GM19035 (cell line): ENCODE data around the gene DCST1.

ENCODE experiments used
- ATAC-seq: cut with Tn5 transposase; IDR thresholded peaks from one replicate; pipeline ENCODE4 v1.9.1; 2021; ENCODE audit not compliant: unreplicated experiment

The DCST1 gene

DNA sequence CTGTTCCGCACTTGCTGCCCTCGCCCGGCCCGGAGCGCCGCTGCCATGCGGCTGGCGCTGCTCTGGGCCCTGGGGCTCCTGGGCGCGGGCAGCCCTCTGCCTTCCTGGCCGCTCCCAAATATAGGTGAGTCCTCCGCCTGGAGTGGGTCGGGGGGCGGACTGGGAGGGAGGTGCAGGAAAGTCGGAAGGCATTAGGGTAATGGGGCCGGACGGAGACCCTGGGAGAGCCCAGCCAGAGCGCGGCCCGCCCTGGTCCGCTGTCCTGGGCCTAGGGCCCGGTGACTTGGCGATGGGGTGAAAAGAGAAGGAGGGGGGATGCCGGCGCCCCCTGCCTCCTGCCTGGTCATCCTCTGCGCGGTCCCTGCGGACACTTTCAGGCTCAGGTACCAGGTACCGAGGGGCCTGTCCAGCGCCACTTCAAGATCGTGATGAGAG is 17.7 kb downstream of the DCST1 start:
- peak; percentile 16 for ATAC-seq

GRCh38 chr1:155051777-155052398 is 18.3 kb downstream of the DCST1 start:
- no peak for ATAC-seq

DNA sequence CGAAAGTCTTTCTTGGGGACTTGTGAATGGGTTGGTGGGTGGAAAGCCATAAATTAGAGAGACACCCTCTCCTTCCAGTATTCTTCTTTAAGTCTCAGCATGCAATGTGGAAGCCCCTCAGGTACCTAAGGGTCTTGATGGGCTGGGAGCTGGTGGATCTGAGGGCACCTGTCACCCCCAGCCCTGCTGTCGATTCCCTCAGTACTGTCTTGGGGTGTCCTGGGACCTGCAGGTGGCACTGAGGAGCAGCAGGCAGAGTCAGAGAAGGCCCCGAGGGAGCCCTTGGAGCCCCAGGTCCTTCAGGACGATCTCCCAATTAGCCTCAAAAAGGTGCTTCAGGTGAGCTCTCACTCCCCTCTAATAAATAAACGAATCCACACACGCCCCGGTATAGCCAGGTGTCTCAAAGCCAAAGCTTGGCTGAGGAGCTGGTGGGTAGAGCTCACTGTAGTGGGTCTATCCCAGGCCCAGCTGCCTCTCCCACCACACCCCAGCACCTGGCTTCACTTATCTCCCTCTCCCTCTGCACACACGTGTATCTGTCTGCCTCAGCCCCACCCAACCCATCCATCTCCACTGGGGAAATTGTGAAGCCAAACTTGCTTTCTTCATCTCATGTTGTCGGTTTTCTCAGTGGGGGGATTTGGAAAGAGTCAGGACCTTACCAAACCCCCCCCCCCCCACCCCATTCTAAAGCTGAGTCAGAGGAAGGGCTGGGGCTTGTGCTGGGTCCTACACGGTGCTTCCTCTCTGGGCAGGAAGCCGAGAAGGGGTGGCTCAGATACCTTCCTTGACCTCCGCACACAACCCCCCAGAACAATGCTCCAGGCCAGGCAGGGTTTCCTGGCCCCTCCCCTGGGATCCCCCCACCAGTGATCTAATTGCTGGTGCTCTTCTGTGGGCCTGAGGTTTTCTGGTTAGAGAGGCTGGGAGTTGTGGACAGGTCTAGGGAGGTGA is 19.1 kb downstream of the DCST1 start:
- ATAC-seq: no peak

DNA sequence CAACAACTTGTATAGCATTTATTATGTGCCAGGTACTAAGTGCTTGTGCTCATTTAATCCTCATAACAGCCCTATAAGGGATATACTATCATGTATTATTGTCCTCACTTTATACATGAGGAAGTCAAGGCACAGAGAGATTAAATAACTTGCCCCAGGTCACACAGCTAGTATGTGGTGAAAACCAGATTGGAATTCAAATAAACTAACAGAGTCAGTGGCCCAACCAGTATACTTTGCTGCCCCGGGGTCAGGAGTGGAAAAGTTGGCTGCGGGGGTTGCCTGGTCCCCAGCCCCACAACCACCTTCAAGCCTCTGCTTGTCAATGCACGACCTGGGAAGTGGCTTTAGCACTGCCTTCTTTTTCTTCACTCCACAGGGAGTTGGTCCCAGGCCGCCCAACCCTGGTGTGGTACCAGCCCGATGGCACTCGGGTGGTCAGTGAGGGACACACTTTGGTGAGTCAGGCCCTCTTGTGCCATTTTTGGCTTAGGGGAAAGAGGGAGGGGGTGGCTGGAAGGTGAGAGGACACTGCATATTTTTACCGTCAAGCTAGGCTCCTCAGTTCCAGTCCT is 20.0 kb downstream of the DCST1 start:
- ATAC-seq: no peak

DNA sequence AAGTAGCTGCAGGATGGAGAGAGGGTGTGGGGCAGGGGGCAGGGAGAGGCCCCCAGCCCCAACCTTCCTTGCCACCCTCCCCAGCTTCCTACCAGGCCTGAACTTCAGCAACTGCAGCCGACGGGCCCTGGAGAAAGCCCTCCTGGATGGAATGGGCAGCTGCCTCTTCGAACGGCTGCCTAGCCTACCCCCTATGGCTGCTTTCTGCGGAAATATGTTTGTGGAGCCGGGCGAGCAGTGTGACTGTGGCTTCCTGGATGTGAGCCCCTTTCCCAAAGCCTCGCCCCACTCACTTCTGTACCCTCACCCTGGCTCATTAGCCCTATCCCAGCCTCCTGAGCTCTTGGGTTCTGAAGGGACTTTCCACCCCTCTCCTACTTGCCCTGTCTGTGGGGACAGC is 23.5 kb downstream of the DCST1 start:
- no peak for ATAC-seq

- no peak for ATAC-seq
Measured at GRCh38 chr1:155057788-155058211, 24.2 kb downstream of the DCST1 start.

DNA sequence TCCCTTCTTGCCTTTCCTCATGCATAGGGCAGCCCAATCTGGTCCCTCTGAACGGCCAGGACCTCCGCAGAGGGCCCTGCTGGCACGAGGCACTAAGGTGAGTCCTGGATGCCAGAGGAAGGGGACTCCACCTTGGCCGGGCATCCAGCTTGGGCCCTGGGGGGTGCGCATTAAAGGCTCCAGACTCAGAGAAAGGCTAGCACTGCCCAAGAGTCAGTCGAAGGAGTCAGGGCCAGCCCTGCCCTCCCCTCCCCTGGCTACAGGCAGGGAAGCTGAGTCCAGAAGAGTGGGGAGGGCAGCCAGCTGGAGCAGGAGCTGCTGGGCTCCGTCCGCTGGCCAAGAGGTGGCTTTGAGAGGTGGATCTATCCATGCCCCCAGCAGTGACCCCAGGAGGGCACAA is 27.1 kb downstream of the DCST1 start:
- ATAC-seq: no peak

- ATAC-seq: peak; percentile 54
Measured at GRCh38 chr1:155061381-155062150, 27.9 kb downstream of the DCST1 start.

DNA sequence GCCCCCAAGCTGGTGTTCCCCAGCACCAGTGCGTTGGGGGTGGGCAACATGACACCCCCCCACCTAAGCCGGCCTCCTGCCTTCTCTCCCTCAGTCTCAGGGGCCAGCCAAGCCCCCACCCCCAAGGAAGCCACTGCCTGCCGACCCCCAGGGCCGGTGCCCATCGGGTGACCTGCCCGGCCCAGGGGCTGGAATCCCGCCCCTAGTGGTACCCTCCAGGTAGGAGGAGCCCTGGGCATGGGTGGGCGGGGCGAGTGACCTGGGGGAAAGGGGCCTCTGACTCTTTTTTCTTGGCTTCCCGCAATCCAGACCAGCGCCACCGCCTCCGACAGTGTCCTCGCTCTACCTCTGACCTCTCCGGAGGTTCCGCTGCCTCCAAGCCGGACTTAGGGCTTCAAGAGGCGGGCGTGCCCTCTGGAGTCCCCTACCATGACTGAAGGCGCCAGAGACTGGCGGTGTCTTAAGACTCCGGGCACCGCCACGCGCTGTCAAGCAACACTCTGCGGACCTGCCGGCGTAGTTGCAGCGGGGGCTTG is 28.6 kb downstream of the DCST1 start:
- ATAC-seq: no peak

DNA sequence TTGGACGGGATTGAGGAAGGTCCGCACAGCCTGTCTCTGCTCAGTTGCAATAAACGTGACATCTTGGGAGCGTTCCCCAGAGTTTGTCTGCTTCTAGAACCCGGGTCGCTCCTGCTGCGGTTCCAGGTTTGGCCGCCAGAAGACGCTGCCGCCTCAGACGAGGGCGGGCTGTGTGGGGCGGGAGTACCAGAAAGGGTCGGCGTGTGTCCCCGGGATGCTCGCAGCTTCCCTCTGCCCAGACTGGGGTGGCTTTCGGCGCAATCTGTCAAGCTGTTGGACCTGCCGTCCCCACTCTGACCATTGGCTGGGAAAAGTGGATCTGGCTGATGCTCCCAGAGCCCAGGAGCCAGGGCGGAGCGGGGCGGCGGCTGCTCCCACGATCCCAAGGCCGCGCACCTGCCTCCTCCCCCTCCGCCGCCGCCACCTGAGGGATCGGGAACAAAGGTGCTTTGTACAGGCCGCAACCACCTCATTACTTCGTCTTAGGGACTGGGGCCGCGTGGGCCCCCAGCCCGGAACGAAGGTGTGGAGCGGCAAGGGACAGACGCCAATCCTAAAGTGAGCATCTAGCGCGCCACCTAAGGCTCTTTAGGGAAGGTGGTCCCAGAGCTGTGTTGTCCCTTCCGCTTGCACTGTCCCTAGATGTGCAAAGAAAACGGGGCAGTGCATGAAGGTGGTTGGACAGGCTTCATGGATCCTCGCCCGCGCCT is 29.2 kb downstream of the DCST1 start:
- no peak for ATAC-seq

GRCh38 chr1:155063550-155064110 is 30.0 kb downstream of the DCST1 start, which contains the start of gene EFNA4:
Gene EFNA4 (plus strand): TSS chr1:155063740. CDS start chr1:155063824, 84 bp downstream.
- peak; percentile 69 for ATAC-seq

DNA sequence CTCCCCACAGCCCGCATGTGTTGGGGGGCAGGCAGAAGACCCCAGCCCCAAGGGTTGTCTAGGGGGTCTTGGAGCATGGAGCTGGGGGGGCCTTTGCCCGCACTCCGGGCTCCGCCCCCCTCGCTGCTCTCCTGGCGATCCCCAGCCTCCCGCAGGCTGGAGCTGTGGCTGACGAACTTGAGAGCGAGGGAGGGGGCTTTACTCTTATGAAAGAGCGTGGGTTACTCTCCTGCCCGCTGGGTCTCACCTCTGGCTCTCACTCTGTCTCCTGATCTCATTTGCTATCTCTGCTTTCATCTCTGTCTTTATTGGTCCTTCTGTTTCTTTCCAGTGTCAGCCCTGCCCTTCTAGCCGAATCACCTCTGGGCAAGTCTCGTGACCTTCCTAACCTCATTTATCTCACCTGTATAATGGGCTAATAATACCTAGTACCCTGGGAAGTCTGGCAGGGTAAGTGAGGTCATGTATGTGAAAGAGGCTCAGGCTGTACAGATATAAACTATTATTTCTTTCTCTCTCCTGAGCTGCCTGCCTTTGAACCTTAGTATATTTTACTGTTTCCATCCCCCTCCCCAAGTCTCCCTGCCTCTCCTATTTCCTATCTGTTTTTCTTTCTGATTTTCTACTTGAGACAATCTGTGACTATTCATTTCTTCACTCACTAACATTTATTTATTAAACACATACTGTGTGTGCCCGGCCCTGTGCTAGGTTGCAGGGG is 30.6 kb downstream of the DCST1 start:
- ATAC-seq: no peak

DNA sequence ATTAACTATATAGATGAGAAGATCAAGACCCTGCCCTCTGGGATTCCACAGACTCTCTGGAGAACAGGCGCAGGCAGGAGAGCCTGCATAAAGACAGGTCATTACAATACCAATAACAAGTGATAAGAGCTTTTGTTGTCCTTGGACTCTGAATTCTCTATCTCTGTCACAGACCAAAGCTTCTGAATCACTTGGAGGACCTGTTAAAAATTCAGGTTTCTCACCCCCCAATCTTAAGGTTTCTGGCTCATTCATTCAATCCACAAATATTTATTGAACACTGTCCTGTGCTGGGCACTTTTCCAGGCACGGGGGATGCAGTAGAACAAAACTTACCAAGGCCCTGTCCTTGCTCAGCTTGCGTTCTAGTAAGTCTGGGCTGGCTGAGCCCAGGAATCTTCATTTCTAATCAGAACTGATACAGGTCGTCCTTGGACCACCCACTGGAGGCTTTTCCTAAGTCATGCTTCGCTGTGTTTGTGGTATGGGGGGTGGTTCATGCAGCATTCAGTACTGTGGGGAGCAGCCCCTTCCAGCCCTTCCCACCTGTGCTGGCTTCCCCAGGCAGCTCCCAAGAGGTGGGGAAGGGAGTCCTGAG is 31.3 kb downstream of the DCST1 start:
- no peak for ATAC-seq

DNA sequence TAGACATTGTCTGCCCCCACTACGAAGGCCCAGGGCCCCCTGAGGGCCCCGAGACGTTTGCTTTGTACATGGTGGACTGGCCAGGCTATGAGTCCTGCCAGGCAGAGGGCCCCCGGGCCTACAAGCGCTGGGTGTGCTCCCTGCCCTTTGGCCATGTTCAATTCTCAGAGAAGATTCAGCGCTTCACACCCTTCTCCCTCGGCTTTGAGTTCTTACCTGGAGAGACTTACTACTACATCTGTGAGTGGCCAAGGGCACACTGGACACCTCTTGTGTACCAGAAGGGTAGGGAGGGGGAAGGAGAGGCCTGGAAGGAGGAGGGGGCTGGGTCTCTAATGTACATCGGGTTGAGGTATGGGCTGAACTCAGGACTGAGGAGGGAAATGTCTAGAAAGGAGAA is 33.2 kb downstream of the DCST1 start:
- no peak for ATAC-seq

DNA sequence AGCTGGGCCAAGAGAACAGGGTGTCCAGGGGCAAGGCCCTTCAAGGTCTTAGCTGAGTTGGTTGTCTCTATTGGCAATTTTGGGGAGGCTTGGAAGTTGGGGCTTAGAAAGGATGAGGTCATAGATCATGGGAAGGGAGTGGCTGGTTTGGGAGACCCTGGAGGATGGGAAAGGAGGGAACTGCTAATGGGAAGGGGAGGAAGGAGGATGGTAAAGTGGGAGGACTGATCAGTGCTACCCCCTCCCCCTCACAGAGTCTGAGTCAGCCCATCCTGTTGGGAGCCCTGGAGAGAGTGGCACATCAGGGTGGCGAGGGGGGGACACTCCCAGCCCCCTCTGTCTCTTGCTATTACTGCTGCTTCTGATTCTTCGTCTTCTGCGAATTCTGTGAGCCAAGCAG is 35.0 kb downstream of the DCST1 start:
- ATAC-seq: no peak

DNA sequence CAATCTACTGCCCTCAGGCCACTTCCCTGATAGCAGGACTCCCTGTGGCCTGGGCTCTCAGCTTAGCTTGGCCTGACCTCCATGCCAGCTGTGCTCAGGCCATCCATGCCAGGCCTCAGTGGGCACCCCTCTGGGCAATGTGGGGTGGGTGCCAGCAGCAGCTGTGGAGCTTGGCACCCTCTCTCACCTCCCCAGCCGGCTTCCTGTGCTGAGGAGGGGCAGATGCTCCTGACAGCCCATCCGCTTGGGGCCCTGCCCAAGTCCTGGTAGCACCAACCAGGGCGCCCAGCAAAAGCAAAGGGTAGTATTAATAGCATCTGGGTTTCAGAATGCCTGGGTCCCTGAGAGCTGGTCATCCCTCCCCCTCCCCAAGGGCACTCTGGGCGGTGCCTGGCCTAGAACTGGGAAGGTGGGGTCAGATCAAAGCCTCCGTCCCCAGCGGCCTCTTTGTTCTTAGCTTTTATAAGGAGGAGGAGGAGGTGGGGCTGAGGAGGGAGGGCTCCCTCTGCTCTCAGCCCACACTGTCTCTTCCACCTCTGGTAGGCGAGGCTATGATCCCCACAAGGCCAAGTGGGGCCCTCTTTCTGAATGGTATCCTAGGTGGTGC is 36.0 kb downstream of the DCST1 start:
- ATAC-seq: no peak

- ATAC-seq: no peak
Measured at GRCh38 chr1:155070158-155070621, 36.6 kb downstream of the DCST1 start.
